GM18867 (cell line): ENCODE measurements around the gene PIK3CA.
"Not testable (repeated sequence)": the region's sequence is repeated elsewhere in the genome, so short reads cannot be mapped to it uniquely, and the experiment has no call there.

ENCODE experiments used
- ATAC-seq: cut with Tn5 transposase; IDR thresholded peaks from one replicate; pipeline ENCODE4 v1.9.1; 2021; ENCODE audit warnings: mild to moderate bottlenecking, moderate library complexity; ENCODE audit not compliant: unreplicated experiment

The PIK3CA gene

DNA sequence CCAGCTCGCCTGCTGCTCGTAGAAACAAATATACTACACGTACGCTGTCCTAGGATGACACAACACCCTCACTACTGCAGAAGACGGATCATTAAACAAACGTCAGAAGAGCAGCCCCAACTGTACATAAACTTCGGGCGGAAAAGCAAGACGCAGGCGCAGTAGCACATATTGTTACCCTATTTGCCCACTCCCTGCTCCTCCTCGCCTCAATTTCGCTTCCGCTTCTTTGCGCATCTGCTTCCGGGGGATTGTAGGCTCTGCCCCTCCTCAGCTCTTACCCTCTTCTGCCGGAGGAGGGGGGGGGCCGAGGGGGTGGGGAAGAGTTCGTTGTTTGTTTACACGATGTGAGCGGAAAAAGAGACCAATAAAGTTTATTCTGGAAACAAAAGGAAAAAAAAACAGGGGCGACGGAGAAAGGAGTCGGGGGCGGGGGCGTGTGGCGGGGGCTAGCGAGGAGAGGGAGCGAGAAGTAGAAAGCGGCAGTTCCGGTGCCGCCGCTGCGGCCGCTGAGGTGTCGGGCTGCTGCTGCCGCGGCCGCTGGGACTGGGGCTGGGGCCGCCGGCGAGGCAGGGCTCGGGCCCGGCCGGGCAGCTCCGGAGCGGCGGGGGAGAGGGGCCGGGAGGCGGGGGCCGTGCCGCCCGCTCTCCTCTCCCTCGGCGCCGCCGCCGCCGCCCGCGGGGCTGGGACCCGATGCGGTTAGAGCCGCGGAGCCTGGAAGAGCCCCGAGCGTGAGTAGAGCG lies at the start of gene PIK3CA:
TSS of gene PIK3CA (plus strand) at position 485 of the 743 bp plus-strand sequence. CDS start 50,469 bp downstream, outside the sequence.
- ATAC-seq = peak; percentile 77

DNA sequence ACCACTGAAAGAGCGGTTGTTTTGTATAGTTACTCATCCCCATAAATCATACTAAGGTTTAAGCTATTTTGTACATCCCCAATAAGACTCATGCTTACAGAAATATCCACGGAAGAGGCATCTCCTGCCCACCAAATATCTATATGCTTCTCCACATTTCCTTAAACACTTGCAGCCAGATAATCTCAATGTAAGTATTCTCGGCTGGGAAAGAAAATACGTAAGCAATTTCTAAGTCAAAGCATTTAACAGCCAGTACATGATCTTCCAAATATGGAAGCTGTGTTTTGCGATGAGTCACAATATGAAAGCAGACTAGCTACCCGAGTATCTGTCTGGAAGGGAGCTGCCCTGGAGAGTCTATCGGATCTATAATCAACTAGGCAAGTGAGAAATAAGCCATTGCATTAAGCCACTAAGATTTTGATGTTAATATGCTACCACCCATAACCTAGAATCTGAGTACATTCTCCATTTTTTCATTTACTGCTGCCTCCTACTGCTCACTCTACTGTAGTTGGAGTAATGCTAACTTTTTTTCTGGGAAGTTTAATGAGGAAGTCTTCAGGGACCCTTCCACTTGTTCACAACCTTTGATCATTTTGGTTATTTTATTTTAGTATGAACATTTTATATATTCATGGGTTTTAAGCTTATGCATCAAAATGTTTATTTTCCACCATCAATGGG lies 49.6 kb upstream of the PIK3CA start:
- ATAC-seq = no peak

GRCh38 chr3:179100652-179101051 lies 47.5 kb upstream of the PIK3CA start:
- no peak for ATAC-seq

DNA sequence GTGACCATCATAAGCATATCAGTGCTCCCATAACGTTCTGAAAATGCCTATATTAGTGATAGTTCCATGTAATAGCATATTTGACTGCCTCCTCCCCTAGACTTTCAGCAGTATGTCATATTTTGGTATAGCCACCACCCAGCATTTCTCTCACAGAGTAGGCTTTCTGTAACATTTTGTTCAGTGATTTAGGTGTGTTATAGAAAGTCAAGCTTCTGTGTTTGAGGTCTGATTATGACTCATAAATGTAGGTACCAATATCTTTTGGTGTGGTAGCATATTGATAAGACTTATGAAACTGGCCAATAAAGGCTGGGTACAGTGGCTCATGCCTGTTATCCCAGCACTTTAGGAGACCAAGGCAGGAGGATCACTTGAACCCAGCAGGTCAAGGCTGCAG lies 42.3 kb upstream of the PIK3CA start:
- no peak for ATAC-seq

- ATAC-seq = no peak
These were observed 40.5 kb upstream of the PIK3CA start for GRCh38 chr3:179107617-179108016.

- ATAC-seq = no peak
These were observed 40.1 kb upstream of the PIK3CA start for GRCh38 chr3:179108086-179108485.

- no peak for ATAC-seq
These were observed 34.3 kb upstream of the PIK3CA start for GRCh38 chr3:179113903-179114302.

GRCh38 chr3:179115444-179115843 lies 32.7 kb upstream of the PIK3CA start:
- not testable (repeated sequence) for ATAC-seq

DNA sequence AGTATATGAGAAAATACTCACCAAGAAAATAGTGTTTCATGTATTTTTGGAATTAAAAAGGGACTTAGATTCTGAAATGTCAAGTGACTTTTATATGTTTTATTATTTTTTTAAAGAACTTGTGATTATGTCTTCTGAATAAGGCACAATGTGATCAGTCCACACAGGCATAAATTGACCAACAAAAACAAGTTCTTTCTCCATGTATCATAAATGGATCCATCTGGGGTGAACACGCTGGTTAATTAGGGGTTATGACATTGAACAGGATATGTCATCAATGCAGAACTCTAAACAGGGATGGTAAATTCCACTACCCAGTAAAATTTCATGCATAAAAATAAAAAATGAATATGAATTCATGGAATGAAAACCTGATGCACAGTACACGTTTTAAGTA lies 31.3 kb upstream of the PIK3CA start:
- ATAC-seq = no peak

DNA sequence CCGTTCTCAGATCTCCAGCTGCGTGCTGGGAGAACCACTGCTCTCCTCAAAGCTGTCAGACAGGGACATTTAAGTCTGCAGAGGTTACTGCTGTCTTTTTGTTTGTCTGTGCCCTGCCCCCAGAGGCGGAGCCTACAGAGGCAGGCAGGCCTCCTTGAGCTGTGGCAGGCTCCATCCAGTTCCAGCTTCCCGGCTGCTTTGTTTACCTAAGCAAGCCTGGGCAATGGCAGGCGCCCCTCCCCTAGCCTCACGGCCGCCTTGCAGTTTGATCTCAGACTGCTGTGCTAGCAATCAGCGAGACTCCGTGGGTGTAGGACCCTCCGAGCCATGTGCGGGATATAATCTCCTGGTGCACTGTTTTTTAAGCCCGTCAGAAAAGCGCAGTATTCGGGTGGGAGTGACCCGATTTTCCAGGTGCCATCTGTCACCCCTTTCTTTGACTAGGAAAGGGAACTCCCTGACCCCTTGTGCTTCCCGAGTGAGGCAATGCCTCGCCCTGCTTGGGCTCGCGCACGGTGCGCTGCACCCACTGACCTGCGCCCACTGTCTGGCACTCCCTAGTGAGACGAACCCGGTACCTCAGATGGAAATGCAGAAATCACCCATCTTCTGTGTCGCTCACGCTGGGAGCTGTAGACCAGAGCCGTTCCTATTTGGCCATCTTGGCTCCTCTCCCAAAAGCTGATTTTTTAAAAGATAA lies 15.8 kb upstream of the PIK3CA start:
- not testable (repeated sequence) for ATAC-seq

GRCh38 chr3:179133575-179133974 lies 14.6 kb upstream of the PIK3CA start:
- ATAC-seq = no peak

- ATAC-seq = no peak
These were observed 12.0 kb upstream of the PIK3CA start for GRCh38 chr3:179136195-179136594.

- ATAC-seq = no peak
These were observed 6.3 kb upstream of the PIK3CA start for GRCh38 chr3:179141890-179142289.

GRCh38 chr3:179146911-179147513 lies 1.1 kb upstream of the PIK3CA start:
- peak; percentile 25 for ATAC-seq

- ATAC-seq = peak; percentile 36
These were observed 664 bp upstream of the PIK3CA start for GRCh38 chr3:179147514-179147872.

DNA sequence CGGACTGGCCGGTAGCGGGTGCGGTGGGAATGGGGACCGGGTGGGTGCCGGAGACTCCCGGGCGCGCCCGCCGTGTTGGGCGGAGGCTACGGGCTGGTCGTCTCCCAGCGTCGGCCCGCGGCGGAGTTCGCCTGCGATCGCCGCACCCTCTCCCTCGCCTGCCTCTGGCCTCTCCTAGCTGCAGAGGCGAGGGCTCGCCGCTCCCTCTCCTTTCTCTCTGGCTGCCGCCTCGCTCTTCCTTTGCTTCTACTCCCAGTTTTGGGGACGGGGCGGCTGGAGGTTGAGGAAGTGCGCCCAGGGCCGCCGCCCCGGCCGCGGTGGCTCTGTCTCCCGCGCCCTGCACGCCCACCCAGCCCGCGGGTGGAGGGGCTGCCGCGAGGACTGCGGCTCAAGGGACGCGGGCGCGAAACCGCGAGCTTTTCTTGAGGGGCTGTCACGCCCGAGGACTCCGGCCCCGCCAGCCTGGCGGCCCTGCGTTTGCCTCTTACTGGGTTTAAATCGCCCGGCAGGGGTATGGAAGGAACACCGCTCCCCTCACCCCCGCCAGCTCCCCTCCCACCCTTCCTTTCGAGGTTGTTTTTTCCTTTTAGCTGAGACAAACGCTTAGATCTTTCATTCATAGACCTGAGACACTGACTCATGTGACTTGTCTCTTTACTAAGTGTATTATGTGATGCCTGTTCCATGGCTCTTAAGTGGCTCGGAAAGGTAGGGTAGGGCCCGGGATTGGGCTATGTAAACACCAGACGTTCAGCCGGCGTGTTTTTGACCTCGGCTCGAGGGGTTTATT lies 654 bp downstream of the PIK3CA start:
- peak; percentile 31 for ATAC-seq

DNA sequence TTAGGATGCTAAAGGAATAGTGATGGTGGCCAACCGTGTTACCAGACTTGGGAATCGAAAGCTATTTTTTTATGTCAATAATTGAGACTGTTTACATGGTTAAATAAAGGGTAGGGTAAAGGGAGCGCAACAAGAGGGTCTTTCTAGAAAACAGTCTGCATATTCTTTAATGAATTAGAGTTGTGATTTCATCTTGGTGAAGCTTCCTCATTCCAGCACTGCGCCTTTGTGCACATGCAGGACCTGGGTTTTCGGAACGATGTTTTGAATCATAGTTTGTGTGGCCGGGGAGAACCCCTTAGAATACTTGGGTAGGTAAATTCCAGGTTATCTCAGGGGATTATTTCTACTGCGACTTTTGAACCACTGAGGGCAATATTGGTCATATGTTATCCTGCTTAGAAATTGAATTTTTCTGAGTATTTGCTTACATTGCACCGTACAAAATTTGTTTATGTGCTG lies 1.3 kb downstream of the PIK3CA start:
- ATAC-seq = no peak

DNA sequence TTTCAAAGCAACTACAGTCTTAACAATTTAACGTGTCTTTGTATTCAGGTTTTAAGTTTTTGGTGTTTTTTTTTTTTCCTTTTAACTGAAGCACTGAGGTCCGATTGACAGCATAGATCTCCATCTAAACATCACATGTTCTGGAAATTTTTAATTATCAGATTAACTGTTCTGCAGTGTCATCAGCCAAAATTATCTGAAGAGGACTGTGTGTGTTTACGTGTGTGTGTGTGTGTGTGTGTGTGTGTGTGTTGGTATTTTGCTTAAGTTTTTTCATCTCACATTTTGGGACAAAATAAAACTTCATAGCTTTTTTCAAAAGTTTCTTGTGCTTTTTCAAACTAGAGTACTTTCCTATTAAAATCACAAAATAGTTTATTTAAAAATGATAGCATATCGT lies 1.8 kb downstream of the PIK3CA start:
- ATAC-seq = no peak

DNA sequence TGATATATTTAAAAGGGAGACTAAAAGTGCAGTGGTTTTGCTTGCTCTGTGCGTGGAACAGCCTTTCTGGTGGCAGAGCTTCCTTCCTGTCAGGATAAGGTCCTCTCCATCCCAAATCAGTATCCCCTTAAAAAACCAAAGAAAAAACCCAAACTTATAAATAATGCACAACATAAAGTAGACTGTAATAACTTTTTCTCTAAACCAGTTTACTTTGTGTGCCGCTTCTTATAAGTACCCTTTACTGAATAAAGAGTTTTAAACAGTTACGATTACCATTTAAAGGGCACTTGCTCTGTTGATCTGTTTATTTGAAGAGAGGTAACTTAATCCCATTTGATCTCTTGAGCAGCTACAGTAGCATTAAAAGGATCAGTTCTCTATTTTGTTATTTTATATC lies 2.5 kb downstream of the PIK3CA start:
- no peak for ATAC-seq

DNA sequence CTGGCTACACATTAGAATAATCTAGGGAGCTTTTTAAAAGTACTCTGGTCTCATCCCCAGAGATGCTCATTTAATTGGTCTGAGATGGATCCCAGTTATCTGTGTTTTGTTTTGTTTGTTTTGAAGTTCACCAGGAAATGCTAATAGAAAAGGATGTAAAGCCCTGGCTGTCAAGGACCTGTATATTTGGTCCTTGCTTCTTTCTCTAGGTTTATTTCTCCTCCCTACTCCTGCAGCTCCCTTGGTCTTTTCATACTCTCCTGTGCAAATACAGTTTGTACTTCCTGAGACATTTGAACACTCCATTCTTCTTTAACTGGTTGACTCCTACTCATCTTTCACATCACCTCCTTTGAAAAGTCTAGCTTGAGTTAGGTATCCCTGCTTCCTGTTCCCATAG lies 3.3 kb downstream of the PIK3CA start:
- ATAC-seq = no peak

DNA sequence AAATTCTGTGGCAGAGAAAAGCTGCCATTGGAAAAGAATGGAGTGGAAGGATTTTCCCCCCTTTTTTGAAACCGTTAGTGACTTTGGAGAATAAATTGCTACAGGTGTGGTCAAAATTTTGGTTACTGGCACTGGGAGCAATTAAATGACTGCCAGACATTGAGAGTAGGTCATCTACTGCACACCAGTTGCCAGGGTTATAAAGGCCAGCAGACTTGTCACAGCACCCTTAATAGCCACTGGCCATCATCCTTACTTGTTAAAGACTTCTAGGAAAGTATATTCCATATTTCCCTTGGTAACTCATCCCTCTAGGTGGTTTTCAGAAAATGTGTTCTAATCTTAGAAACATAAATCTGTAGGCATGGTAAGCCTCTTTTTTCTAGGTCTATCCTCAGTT lies 8.0 kb downstream of the PIK3CA start:
- no peak for ATAC-seq
